GM18519 (cell line): ENCODE measurements around the gene PPM1L.

Source experiments
- ATAC-seq: cut with Tn5 transposase; IDR thresholded peaks from one replicate; pipeline ENCODE4 v1.9.1; 2021; ENCODE audit warnings: mild to moderate bottlenecking, moderate library complexity; ENCODE audit not compliant: unreplicated experiment, low FRiP score

The PPM1L gene

GRCh38 chr3:160804762-160805161 is 48.7 kb downstream of the PPM1L start:
- ATAC-seq, result no peak

- ATAC-seq, result no peak
Observed at GRCh38 chr3:160806094-160806493, 50.1 kb downstream of the PPM1L start.

- no peak for ATAC-seq
Observed at GRCh38 chr3:160806686-160807085, 50.7 kb downstream of the PPM1L start.

- ATAC-seq, result no peak
Observed at GRCh38 chr3:160808838-160809237, 52.8 kb downstream of the PPM1L start.

GRCh38 chr3:160809453-160809852 is 53.4 kb downstream of the PPM1L start:
- ATAC-seq, result no peak

- no peak for ATAC-seq
Observed at GRCh38 chr3:160810362-160811236, 54.6 kb downstream of the PPM1L start.

- no peak for ATAC-seq
Observed at GRCh38 chr3:160811237-160811548, 55.2 kb downstream of the PPM1L start.

GRCh38 chr3:160812304-160812703 is 56.3 kb downstream of the PPM1L start:
- no peak for ATAC-seq

- no peak for ATAC-seq
Observed at GRCh38 chr3:160815280-160815679, 59.2 kb downstream of the PPM1L start.

GRCh38 chr3:160820022-160820421 is 64.0 kb downstream of the PPM1L start:
- ATAC-seq, result no peak

GRCh38 chr3:160820430-160820829 is 64.4 kb downstream of the PPM1L start:
- no peak for ATAC-seq

GRCh38 chr3:160822936-160823335 is 66.9 kb downstream of the PPM1L start:
- no peak for ATAC-seq

- ATAC-seq, result no peak
Observed at GRCh38 chr3:160825311-160825800, 69.3 kb downstream of the PPM1L start.

- no peak for ATAC-seq
Observed at GRCh38 chr3:160826408-160826807, 70.4 kb downstream of the PPM1L start.

GRCh38 chr3:160826991-160827390 is 71.0 kb downstream of the PPM1L start:
- no peak for ATAC-seq

GRCh38 chr3:160827516-160827915 is 71.5 kb downstream of the PPM1L start:
- ATAC-seq, result no peak

GRCh38 chr3:160828880-160829279 is 72.8 kb downstream of the PPM1L start:
- ATAC-seq, result no peak

GRCh38 chr3:160829486-160830009 is 73.5 kb downstream of the PPM1L start:
- no peak for ATAC-seq

GRCh38 chr3:160830796-160831195 is 74.8 kb downstream of the PPM1L start:
- no peak for ATAC-seq

- no peak for ATAC-seq
Observed at GRCh38 chr3:160831401-160831800, 75.4 kb downstream of the PPM1L start.

GRCh38 chr3:160837394-160837980 is 81.5 kb downstream of the PPM1L start:
- ATAC-seq, result peak; percentile 57

GRCh38 chr3:160840590-160840989 is 84.6 kb downstream of the PPM1L start:
- no peak for ATAC-seq
